HFF-Myc (cell line): ENCODE data around the gene CLIC3.

ENCODE experiments used
- DNase-seq: peaks from one replicate; pipeline ENCODE4 v3.0.0-alpha.2; 2011; ENCODE audit warnings: low read depth; ENCODE audit errors: extremely low read depth
- H3K4me3 ChIP-seq: replicated peaks from 2 replicates; pipeline ENCODE4 v1.5.1; 2011; ENCODE audit warnings: low read depth, mild to moderate bottlenecking, control low read depth, low read length
- CTCF ChIP-seq: IDR thresholded peaks from 2 replicates; pipeline ENCODE4 v1.5.1; 2012; ENCODE audit warnings: mild to moderate bottlenecking, low read depth, low read length, control low read depth; ENCODE audit errors: missing control alignments

The CLIC3 gene

GRCh38 chr9:137012694-137013570 is 16.6 kb upstream of the CLIC3 start:
- no peak for DNase-seq
- no peak for TF ChIP-seq CTCF
- no peak overlapping the region for H3K4me3 ChIP-seq

- no peak overlapping the region for H3K4me3 ChIP-seq
- TF ChIP-seq CTCF = no peak
- DNase-seq = no peak
Measured at GRCh38 chr9:137011907-137012675, 15.7 kb upstream of the CLIC3 start.

GRCh38 chr9:137011156-137011555 is 14.8 kb upstream of the CLIC3 start:
- no peak overlapping the region for H3K4me3 ChIP-seq
- no peak for DNase-seq
- no peak for TF ChIP-seq CTCF

GRCh38 chr9:137009938-137010732 is 13.8 kb upstream of the CLIC3 start:
- DNase-seq = no peak
- no peak for TF ChIP-seq CTCF
- no peak overlapping the region for H3K4me3 ChIP-seq

- TF ChIP-seq CTCF = no peak
- no peak for DNase-seq
- H3K4me3 ChIP-seq = no peak overlapping the region
Measured at GRCh38 chr9:137009217-137009616, 12.8 kb upstream of the CLIC3 start.

- TF ChIP-seq CTCF = no peak
- no peak overlapping the region for H3K4me3 ChIP-seq
- no peak for DNase-seq
Measured at GRCh38 chr9:137008312-137008711, 11.9 kb upstream of the CLIC3 start.
